Dedifferentiated amniotic fluid mesenchymal stem cell (primary cell): ENCODE measurements around the gene AAMDC.
A peak's percentile ranks its signal among the peaks of the same experiment; 100 is the strongest.

ENCODE experiments used
- DNase-seq: peaks from one replicate; pipeline ENCODE4 v3.0.0-alpha.2; 2016; ENCODE audit errors: extremely low spot score

The AAMDC gene

GRCh38 chr11:77820565-77821348 is at the start of gene AAMDC, which contains the start of gene RSF1:
TSS of gene AAMDC (plus strand) at chr11:77821144. CDS start at chr11:77842497, 21,353 bp downstream.
TSS of gene RSF1 (minus strand) at chr11:77820722. CDS start at chr11:77820714, 8 bp downstream.
- DNase-seq: peak; percentile 99

GRCh38 chr11:77775936-77776335 is 45.0 kb upstream of the AAMDC start:
- no peak for DNase-seq

GRCh38 chr11:77776455-77776854 is 44.5 kb upstream of the AAMDC start:
- DNase-seq: no peak

GRCh38 chr11:77778118-77778517 is 42.8 kb upstream of the AAMDC start:
- no peak for DNase-seq

GRCh38 chr11:77778549-77778948 is 42.4 kb upstream of the AAMDC start:
- DNase-seq: no peak

- no peak for DNase-seq
Observed at GRCh38 chr11:77779935-77780334, 41.0 kb upstream of the AAMDC start.

- no peak for DNase-seq
Observed at GRCh38 chr11:77783025-77783424, 37.9 kb upstream of the AAMDC start.

- DNase-seq: no peak
Observed at GRCh38 chr11:77784572-77784971, 36.4 kb upstream of the AAMDC start.

- DNase-seq: no peak
Observed at GRCh38 chr11:77789061-77789730, 31.7 kb upstream of the AAMDC start.

GRCh38 chr11:77789731-77790476 is 31.0 kb upstream of the AAMDC start:
- no peak for DNase-seq

- no peak for DNase-seq
Observed at GRCh38 chr11:77791301-77791700, 29.6 kb upstream of the AAMDC start.

- no peak for DNase-seq
Observed at GRCh38 chr11:77793972-77794371, 27.0 kb upstream of the AAMDC start.

- no peak for DNase-seq
Observed at GRCh38 chr11:77799338-77799737, 21.6 kb upstream of the AAMDC start.

- DNase-seq: no peak
Observed at GRCh38 chr11:77800449-77800848, 20.5 kb upstream of the AAMDC start.

GRCh38 chr11:77801477-77801876 is 19.5 kb upstream of the AAMDC start:
- DNase-seq: no peak

- DNase-seq: no peak
Observed at GRCh38 chr11:77806415-77806814, 14.5 kb upstream of the AAMDC start.

GRCh38 chr11:77806993-77807392 is 14.0 kb upstream of the AAMDC start:
- DNase-seq: no peak

- no peak for DNase-seq
Observed at GRCh38 chr11:77813256-77813655, 7.7 kb upstream of the AAMDC start.

- DNase-seq: no peak
Observed at GRCh38 chr11:77814848-77815247, 6.1 kb upstream of the AAMDC start.

- DNase-seq: no peak
Observed at GRCh38 chr11:77815459-77815858, 5.5 kb upstream of the AAMDC start.

GRCh38 chr11:77819411-77819920 is 1.5 kb upstream of the AAMDC start:
- DNase-seq: peak; percentile 85

- no peak for DNase-seq
Observed at GRCh38 chr11:77819921-77820564, 901 bp upstream of the AAMDC start.
